Measurements from ENCODE around the gene HIF1A. TPM values are rescaled to one million over a fixed set of nuclear protein-coding genes. Genes with fewer than 3 reads are reported as not detected.

The HIF1A gene
- total RNA-seq, 3 donors from 2014 or later: 66.9 to 112 (median 71.6) TPM

DNA sequence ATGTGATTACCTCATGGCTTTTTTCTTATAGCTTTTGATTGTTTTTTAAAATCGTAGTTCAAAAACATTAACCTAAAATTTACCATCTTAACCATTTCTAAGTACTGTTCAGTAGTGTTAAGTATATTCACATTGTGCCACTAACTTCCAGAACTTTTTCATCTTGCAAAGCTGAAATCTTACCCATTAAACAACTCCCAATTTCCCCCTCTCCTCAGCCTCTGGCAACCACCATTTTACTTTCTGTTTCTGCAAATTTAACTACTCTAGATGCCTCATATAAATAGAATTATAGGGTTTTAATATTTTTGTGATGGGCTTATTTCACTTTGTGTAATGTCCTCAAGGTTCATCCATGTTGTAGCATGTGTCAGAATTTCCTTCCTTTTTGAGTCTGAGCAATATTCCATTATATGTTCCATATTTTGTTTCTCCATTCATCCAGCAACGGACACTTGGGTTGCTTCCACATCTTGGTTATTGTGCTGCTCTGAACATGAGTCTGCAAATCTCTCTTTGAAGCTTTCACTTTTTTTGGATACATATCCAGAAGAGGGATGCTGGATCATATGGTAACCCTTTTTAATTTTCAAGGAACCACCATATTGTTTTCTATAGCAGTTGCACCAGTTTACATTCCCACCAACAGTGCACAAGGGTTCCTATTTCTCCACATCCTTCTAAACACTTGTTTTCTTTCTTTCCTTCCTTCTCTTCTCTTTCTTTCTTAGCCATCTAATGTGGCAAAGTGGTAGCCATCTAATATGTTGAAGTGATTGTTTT is 5.0 kb downstream of the HIF1A start:
- Histone ChIP-seq H3K9me3 (no peaks in the 10 kb centered on the region), H3K4me3 (no peak overlapping the region), H3K4me1 (ENCODE audit: low read depth) (peaks cover 29% of the 10 kb centered on the region), H3K36me3 (ENCODE audit: low read depth) (no peaks in the 10 kb centered on the region)
- ATAC-seq (no peak), DNase-seq (no peak)
- intact Hi-C loops (cut with DNase I, micrococcal nuclease): no loop called here
- TF ChIP-seq, protein P1, sequence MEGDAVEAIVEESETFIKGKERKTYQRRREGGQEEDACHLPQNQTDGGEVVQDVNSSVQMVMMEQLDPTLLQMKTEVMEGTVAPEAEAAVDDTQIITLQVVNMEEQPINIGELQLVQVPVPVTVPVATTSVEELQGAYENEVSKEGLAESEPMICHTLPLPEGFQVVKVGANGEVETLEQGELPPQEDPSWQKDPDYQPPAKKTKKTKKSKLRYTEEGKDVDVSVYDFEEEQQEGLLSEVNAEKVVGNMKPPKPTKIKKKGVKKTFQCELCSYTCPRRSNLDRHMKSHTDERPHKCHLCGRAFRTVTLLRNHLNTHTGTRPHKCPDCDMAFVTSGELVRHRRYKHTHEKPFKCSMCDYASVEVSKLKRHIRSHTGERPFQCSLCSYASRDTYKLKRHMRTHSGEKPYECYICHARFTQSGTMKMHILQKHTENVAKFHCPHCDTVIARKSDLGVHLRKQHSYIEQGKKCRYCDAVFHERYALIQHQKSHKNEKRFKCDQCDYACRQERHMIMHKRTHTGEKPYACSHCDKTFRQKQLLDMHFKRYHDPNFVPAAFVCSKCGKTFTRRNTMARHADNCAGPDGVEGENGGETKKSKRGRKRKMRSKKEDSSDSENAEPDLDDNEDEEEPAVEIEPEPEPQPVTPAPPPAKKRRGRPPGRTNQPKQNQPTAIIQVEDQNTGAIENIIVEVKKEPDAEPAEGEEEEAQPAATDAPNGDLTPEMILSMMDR (IDR thresholded peaks at IDR 0.05): no peak

DNA sequence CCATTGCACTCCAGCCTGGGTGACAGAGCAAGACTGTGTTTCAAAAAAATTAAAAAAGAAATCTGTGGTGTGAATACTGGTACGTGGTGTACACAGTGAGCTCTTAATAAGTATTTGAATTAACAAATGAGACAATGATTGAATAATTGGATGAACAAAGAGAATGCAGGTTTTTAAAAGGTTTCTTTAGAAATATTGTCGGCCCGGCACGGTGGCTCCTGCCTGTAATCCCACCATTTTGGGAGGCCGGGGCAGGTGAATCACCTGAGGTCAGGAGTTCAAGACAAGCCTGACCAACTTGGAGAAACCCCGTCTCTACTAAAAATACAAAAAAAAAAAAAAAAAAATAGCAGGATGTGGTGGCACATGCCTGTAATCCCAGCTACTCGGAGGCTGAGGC is 6.6 kb downstream of the HIF1A start:
- no peaks in the 10 kb centered on the region for H3K36me3 ChIP-seq (ENCODE audit: low read depth)
- H3K9me3 ChIP-seq: no peaks in the 10 kb centered on the region
- H3K4me1 ChIP-seq (ENCODE audit: low read depth): peaks cover 29% of the 10 kb centered on the region
- no peak for ATAC-seq
- intact Hi-C loops (cut with DNase I, micrococcal nuclease): no loop called here
- TF ChIP-seq, protein P1 (IDR thresholded peaks at IDR 0.05): no peak
- DNase-seq: no peak
- no peak overlapping the region for H3K4me3 ChIP-seq

DNA sequence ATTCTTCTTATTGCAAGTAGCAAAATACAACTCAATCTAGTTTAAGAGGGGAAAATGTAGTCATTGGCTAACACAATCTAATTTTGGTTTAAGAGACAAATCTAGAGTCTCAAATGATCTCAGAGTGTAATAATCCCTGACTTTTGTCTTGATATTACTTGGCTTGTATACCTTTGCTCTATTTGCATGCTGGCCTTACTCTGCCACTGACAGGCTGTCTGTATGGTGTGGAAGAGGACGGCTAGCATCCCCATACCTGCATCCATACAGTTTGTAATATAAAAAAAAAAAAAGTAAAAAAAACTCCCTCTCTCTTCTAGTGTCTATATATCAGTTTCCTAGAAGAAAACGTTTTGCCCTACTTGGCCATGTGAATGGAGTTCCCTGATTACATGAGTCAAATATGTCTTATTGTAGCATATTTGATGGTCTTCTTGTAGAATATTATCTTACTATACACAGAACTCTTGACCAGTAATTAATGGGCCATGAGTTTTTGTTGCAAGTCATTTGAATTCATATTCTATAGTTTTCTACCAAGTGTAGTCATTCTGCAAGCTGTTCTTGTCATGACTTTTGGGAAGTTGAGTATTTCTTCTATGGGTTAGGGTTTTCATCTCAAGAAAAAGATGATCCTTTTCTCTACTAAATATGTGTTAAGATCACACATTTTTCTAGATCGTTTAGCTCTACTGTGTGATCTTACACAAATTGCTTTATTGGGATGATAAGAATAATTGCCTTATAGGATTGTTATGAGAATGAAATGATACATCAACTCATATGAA is 8.2 kb downstream of the HIF1A start:
- Histone ChIP-seq H3K36me3 (ENCODE audit: low read depth) (no peaks in the 10 kb centered on the region), H3K4me3 (no peak overlapping the region), H3K9me3 (no peaks in the 10 kb centered on the region), H3K4me1 (ENCODE audit: low read depth) (peaks cover 19% of the 10 kb centered on the region)
- intact Hi-C loops (cut with DNase I, micrococcal nuclease): no loop called here
- no peak for ATAC-seq
- TF ChIP-seq, protein P1 (IDR thresholded peaks at IDR 0.05): no peak
- no peak for DNase-seq

DNA sequence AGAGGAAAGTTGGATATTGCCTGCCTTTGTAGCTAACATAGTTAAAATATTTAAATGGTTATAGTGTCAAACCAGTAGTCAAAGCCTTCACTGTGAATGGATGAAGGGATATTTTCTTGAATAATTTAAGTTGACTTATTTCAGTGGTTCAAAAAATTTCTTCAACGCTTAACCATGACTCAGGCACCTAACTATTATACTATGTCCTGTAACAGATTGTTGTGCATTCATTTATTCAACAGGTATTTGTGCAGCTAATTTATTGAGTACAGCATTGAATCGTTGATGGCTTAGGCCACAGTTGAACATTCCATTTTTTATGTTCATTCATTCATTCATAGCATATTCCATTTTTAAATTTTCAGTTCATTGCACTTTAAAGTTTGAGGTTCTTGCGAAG is 9.2 kb downstream of the HIF1A start:
- DNase-seq: no peak
- Histone ChIP-seq H3K4me1 (ENCODE audit: low read depth) (peaks cover 18% of the 10 kb centered on the region), H3K9me3 (no peaks in the 10 kb centered on the region), H3K4me3 (no peak overlapping the region), H3K36me3 (ENCODE audit: low read depth) (no peaks in the 10 kb centered on the region)
- intact Hi-C loops (cut with DNase I, micrococcal nuclease): no loop called here
- no peak for ATAC-seq
- TF ChIP-seq, protein P1 (IDR thresholded peaks at IDR 0.05): no peak

DNA sequence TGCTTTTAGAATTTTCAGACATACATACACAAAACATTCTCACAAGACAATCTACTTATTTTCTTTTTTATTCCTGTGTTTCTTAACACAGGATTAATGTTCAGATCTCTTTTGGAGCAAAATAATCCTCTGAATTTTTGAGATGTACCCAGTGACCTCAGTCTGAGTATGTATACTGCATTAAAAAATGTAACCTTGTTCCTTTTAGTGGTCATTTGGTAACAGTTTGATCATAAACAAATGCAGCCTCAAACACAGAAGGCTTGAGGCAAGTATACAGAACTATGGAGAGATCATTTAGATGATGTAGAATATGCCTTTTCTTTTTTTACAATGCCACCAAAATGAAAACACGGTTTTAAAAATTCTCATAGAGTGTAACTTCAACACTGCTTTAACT is 9.7 kb downstream of the HIF1A start:
- intact Hi-C loops (cut with DNase I, micrococcal nuclease): no loop called here
- TF ChIP-seq, protein P1 (IDR thresholded peaks at IDR 0.05): no peak
- H3K9me3 ChIP-seq: no peaks in the 10 kb centered on the region
- no peaks in the 10 kb centered on the region for H3K36me3 ChIP-seq (ENCODE audit: low read depth)
- ATAC-seq: no peak
- H3K4me1 ChIP-seq (ENCODE audit: low read depth): peaks cover 18% of the 10 kb centered on the region
- H3K4me3 ChIP-seq: no peak overlapping the region
- DNase-seq: no peak

Measured in mucosa of descending colon (tissue), 3 donors.